HG02885 (cell line): ENCODE data around the gene DIP2C.
"Not testable (repeated sequence)": the region's sequence is repeated elsewhere in the genome, so short reads cannot be mapped to it uniquely, and the experiment has no call there.

Source experiments
- ATAC-seq: cut with Tn5 transposase; IDR thresholded peaks from one replicate; pipeline ENCODE4 v1.9.1; 2021; ENCODE audit warnings: mild to moderate bottlenecking; ENCODE audit not compliant: unreplicated experiment, poor library complexity

The DIP2C gene

GRCh38 chr10:632155-632806 lies 57.2 kb downstream of the DIP2C start:
- not testable (repeated sequence) for ATAC-seq

- ATAC-seq, result no peak
These were observed 58.2 kb downstream of the DIP2C start for GRCh38 chr10:631266-631665.

- ATAC-seq, result no peak
These were observed 58.8 kb downstream of the DIP2C start for GRCh38 chr10:630581-631073.

- no peak for ATAC-seq
These were observed 60.1 kb downstream of the DIP2C start for GRCh38 chr10:629186-629998.

- no peak for ATAC-seq
These were observed 61.0 kb downstream of the DIP2C start for GRCh38 chr10:628386-629045.

- no peak for ATAC-seq
These were observed 62.2 kb downstream of the DIP2C start for GRCh38 chr10:627032-627992.

- no peak for ATAC-seq
These were observed 63.4 kb downstream of the DIP2C start for GRCh38 chr10:625751-626711.

GRCh38 chr10:625333-625696 lies 64.2 kb downstream of the DIP2C start:
- no peak for ATAC-seq

- ATAC-seq, result no peak
These were observed 64.7 kb downstream of the DIP2C start for GRCh38 chr10:624605-625332.

GRCh38 chr10:624312-624604 lies 65.2 kb downstream of the DIP2C start:
- no peak for ATAC-seq

GRCh38 chr10:623477-624311 lies 65.8 kb downstream of the DIP2C start:
- ATAC-seq, result no peak

- no peak for ATAC-seq
These were observed 66.5 kb downstream of the DIP2C start for GRCh38 chr10:623014-623413.

- no peak for ATAC-seq
These were observed 67.3 kb downstream of the DIP2C start for GRCh38 chr10:621981-622740.

- no peak for ATAC-seq
These were observed 68.0 kb downstream of the DIP2C start for GRCh38 chr10:621513-621912.

GRCh38 chr10:620971-621370 lies 68.5 kb downstream of the DIP2C start:
- no peak for ATAC-seq

GRCh38 chr10:620417-620816 lies 69.1 kb downstream of the DIP2C start:
- no peak for ATAC-seq

GRCh38 chr10:619710-620109 lies 69.8 kb downstream of the DIP2C start:
- no peak for ATAC-seq
